Activated CD4-positive, alpha-beta T cell treated with anti-CD3 and anti-CD28 coated beads, Interleukin-2, amount 50 U/mL, for 24 hours (primary cell): ENCODE results near the gene GRIN2C.
A peak's percentile ranks its signal among the peaks of the same experiment; 100 is the strongest.
"Not testable (repeated sequence)": the region's sequence is repeated elsewhere in the genome, so short reads cannot be mapped to it uniquely, and the experiment has no call there.

Experiments used
- DNase-seq, 2 donors: peaks; one replicate each; pipeline ENCODE4 v3.0.0-alpha.2; 2020; ENCODE audit warnings: low read depth in 1 of 2, low spot score in 1 of 2

Gene GRIN2C

GRCh38 chr17:74881073-74881472, 21.4 kb upstream of the GRIN2C start:
- no peak for DNase-seq

GRCh38 chr17:74879308-74879707, 19.6 kb upstream of the GRIN2C start:
- no peak for DNase-seq

DNA sequence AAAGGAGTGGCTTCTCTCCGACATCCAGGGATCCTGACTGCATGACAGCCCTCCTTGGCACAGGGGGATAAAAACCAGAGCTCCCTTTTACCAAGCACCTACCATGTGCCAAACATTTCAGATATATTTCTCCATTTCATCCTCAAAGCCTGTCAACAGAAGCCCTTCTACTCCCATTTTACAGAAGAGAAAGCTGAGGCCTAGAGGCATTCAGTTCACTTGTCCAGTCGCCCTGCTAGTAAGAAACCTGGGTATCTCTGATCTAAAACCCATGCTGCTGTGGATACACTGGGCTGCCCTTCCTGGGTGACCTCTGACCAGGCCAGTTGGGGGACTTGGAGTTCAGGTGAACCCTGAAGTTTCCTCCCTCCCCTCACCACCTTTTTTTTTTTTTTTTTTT, 19.0 kb upstream of the GRIN2C start:
- DNase-seq = no peak

GRCh38 chr17:74877592-74878548, 18.2 kb upstream of the GRIN2C start:
- no peak for DNase-seq

DNA sequence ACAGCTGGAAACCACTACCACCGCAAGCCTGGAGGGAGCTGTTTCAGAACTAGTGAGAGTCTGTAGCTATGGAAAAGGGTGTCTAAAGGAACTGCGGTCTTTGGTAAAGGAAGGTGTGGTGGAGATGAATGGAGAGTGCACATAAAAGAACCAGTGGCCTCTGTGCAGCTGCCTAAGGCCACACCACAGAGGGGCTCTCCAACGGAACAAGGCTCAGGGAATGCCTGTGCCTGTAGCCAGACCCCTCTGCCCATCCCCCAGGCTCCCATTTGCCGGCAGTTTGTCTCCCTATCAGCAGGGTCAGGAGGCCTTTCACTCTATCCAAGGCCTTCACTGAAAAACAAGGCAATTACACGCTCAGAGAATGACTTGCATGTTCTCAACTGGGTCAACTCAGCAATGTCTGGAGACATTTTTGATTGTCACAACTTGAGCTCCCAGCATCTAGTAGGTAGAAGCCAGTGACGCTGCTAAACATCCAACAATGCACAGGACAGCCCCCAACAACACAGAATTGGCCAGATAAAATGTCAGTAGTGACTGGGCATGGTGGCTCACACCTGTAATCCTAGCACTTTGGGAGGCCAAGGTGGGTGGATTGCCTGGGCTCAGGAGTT, 16.4 kb upstream of the GRIN2C start:
- no peak for DNase-seq

- no peak for DNase-seq
These were observed 15.7 kb upstream of the GRIN2C start for GRCh38 chr17:74875155-74875976.

DNA sequence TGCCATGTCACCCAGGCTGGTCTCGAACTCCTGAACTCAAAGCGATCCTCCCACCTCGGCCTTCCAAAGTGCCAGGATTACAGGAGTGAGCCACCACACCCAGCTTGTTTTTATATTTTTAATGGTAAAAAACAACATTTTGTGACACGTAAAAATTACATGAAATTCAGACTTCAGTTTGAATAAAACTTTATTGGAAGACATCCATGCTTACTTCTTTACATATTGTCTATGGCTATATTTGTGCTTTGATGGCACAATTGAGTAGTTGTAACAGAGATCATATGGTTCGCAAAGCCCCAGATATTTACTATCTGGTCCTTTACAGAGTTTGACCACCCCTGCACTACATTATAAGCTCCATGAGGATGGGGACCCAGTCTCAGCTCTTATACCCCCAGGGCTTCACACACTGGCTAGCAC, 14.9 kb upstream of the GRIN2C start:
- no peak for DNase-seq

DNA sequence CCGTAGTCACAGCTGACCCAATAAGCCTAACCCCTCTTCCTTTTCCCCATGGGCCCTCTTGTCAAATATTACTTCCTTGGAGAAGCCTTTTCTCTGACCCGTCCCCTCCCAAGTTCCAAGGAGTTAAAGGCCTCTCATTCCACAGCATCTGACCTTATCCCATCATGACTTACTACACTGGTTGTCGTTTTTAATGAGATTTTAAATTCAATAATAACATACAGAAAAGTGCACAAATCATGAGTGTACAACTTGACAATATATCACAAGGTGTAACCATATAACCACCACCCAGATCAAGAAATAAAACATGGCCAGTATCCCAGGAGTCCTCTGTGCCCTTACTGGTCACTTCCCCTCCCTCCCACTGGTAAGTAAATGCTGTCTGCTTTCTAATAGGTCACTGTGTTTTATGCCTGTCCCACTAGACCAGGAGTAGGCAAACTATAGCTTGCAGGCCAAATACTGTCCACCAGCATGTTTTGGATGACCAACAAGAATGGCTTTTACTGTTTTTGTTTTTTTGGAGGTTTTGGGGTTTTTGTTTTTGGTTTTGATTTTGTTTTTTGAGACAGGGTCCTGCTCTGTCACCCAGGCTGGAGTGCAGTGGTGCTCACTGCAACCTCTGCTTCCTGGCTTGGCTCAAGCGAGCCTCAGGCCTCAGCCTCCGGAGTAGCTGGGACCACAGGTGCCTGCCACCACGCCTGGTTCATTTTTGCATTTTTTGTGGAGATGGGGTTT, 14.4 kb upstream of the GRIN2C start:
- no peak for DNase-seq

- DNase-seq = peak; percentile 99 to 100
These were observed 13.6 kb upstream of the GRIN2C start for GRCh38 chr17:74873037-74873873.

- DNase-seq = no peak
These were observed 12.8 kb upstream of the GRIN2C start, which contains the start of gene FDXR for GRCh38 chr17:74872313-74873036. Gene FDXR (minus strand): TSS chr17:74872994. CDS start chr17:74872944, 50 bp downstream.

- no peak for DNase-seq
These were observed 11.8 kb upstream of the GRIN2C start for GRCh38 chr17:74871356-74872076.

DNA sequence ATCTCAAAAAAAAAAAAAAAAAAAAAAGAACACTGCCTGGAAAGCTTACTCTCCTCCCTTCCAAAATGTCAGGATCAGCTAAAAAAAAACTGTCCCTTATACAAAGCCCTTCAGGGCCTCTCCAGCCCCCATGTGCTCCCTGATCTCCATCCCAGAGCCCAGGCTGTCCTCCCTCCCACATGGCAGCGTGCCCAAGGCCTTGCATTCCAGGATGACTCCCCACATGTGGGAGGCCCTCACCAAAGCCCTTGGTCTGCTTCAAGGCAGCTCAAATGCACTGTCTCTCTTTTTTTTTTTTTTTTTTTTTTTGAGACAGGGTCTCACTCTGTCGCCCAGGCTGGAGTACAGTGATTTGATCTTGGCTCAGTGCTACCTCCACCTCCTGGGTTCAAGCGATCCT, 10.8 kb upstream of the GRIN2C start:
- DNase-seq = no peak

DNA sequence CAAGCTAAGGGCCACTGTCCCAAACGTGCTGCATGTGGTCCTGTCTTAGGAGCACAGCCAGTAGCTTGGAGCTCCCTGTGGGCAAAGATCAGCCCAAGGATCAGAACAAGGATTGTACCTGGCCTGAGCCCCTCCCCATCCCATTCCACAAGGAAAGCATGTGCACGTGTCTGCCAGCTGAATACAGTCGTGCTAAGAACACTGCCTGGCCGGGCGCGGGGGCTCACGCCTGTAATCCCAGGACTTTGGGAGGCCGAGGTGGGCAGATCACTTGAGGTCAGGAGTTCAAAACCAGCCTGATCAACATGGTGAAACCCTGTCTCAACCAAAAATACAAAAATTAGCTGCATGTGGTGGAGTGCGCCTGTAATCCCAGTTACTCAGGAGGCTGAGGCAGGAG, 10.3 kb upstream of the GRIN2C start:
- not testable (repeated sequence) for DNase-seq

- DNase-seq = no peak
These were observed 9.2 kb upstream of the GRIN2C start for GRCh38 chr17:74868908-74869255.

GRCh38 chr17:74868251-74868907, 8.7 kb upstream of the GRIN2C start:
- DNase-seq = no peak

- no peak for DNase-seq
These were observed 6.6 kb upstream of the GRIN2C start for GRCh38 chr17:74866198-74866835.

- no peak for DNase-seq
These were observed 6.0 kb upstream of the GRIN2C start for GRCh38 chr17:74865504-74866197.
